ENCODE results near the gene CD200R1L. TPM values are rescaled to one million over a fixed set of nuclear protein-coding genes. Genes with fewer than 3 reads are reported as not detected.

CD200R1L gene
- total RNA-seq, 1 experiment from 2014 or later, result not detected

DNA sequence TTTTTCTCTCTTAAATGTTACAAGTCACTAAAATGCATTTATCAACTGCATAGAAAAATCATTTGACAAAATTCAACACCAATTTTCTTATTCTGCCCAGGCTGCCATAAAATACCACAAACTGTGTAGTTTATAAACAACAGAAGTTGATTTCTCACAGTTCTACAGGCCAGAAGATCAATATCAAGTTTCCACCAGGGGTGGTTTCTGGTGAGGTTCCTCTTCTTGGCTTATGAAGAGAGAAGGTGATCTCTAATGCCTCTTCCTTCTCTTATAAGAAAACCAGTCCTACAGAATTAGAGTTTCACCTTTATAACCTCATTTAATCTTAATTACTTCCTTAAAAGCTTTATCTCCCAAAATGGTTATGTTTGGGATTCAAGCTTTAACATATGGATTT is 10.9 kb upstream of the CD200R1L start:
- in situ Hi-C loops (cut with HindIII; ENCODE audit: low pct_unique_long_range_greater_than_20kb, low sequenced_read_pairs), result no loop called here
- CTCF ChIA-PET, result no interaction called here
- POLR2A ChIA-PET, result no interaction called here

DNA sequence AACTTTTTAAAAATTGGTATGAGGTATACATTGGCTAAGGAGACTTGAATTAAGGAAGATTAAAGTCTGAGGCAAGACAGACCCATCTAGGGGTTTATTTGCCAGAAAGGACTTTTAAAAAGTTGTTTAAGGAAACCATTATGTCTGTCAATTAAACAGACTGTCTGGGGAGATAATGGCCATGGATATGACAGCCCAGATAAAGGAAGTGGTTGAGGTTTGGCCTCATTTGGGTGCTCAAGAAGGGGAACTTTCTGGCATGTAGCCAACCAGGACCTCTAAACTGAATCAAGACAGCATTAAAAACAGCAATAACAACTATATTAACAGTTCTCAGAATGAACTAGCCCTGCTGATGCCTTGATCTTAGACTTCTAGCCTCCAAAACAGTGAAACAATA is 9.9 kb upstream of the CD200R1L start:
- intact Hi-C loops (cut with micrococcal nuclease; ENCODE audit: unreplicated experiment) (no loop called here), in situ Hi-C loops (cut with HindIII; ENCODE audit: low pct_unique_long_range_greater_than_20kb, low sequenced_read_pairs) (no loop called here)
- TF ChIP-seq SIN3A (IDR thresholded peaks at IDR 0.05; ENCODE audit: borderline replicate concordance, insufficient read depth, low read depth, low read length) (no peak), POLR2AphosphoS5 (IDR thresholded peaks at IDR 0.05; ENCODE audit: low read depth, low read length) (no peak)
- TF ChIP-seq, protein P1, sequence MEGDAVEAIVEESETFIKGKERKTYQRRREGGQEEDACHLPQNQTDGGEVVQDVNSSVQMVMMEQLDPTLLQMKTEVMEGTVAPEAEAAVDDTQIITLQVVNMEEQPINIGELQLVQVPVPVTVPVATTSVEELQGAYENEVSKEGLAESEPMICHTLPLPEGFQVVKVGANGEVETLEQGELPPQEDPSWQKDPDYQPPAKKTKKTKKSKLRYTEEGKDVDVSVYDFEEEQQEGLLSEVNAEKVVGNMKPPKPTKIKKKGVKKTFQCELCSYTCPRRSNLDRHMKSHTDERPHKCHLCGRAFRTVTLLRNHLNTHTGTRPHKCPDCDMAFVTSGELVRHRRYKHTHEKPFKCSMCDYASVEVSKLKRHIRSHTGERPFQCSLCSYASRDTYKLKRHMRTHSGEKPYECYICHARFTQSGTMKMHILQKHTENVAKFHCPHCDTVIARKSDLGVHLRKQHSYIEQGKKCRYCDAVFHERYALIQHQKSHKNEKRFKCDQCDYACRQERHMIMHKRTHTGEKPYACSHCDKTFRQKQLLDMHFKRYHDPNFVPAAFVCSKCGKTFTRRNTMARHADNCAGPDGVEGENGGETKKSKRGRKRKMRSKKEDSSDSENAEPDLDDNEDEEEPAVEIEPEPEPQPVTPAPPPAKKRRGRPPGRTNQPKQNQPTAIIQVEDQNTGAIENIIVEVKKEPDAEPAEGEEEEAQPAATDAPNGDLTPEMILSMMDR (IDR thresholded peaks at IDR 0.05), result no peak
- H3K4me3 ChIP-seq (ENCODE audit: low read depth in 2 of 2, low read length in 2 of 2), result no peak overlapping the region
- no peaks in the 10 kb centered on the region for H3K36me3 ChIP-seq (ENCODE audit: control insufficient read depth, insufficient read depth, low read length)
- no peaks in the 10 kb centered on the region for H3K9me3 ChIP-seq (ENCODE audit: control insufficient read depth, insufficient read depth, low read depth, low read length)
- no peak overlapping the region for H3K27ac ChIP-seq (ENCODE audit: low read length)
- no peaks in the 10 kb centered on the region for H3K27me3 ChIP-seq (ENCODE audit: control insufficient read depth, insufficient read depth, low read length)
- no peaks in the 10 kb centered on the region for H3K4me1 ChIP-seq (ENCODE audit: control insufficient read depth, insufficient read depth, low read length)
- DNase-seq (ENCODE audit: low read depth, low spot score) (no peak), ATAC-seq (no peak)
- BruUV-seq (replicated peaks), result no TSS peak
- ChIA-PET POLR2A (no interaction called here), CTCF (no interaction called here)

More for the DNA sequence above, 10.9 kb upstream of the CD200R1L start:
- TF ChIP-seq, protein P1 (IDR thresholded peaks at IDR 0.05), result no peak
- TF ChIP-seq SIN3A (IDR thresholded peaks at IDR 0.05; ENCODE audit: borderline replicate concordance, insufficient read depth, low read depth, low read length) (no peak), TCF7L2 (IDR thresholded peaks at IDR 0.05; ENCODE audit: low read depth, low read length) (no peak)
- TF ChIP-seq, protein P2, sequence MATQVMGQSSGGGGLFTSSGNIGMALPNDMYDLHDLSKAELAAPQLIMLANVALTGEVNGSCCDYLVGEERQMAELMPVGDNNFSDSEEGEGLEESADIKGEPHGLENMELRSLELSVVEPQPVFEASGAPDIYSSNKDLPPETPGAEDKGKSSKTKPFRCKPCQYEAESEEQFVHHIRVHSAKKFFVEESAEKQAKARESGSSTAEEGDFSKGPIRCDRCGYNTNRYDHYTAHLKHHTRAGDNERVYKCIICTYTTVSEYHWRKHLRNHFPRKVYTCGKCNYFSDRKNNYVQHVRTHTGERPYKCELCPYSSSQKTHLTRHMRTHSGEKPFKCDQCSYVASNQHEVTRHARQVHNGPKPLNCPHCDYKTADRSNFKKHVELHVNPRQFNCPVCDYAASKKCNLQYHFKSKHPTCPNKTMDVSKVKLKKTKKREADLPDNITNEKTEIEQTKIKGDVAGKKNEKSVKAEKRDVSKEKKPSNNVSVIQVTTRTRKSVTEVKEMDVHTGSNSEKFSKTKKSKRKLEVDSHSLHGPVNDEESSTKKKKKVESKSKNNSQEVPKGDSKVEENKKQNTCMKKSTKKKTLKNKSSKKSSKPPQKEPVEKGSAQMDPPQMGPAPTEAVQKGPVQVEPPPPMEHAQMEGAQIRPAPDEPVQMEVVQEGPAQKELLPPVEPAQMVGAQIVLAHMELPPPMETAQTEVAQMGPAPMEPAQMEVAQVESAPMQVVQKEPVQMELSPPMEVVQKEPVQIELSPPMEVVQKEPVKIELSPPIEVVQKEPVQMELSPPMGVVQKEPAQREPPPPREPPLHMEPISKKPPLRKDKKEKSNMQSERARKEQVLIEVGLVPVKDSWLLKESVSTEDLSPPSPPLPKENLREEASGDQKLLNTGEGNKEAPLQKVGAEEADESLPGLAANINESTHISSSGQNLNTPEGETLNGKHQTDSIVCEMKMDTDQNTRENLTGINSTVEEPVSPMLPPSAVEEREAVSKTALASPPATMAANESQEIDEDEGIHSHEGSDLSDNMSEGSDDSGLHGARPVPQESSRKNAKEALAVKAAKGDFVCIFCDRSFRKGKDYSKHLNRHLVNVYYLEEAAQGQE (IDR thresholded peaks at IDR 0.05; ENCODE audit: insufficient read depth in 1 of 2, low read depth in 2 of 2, low read length in 1 of 2), result no peak
- H3K27me3 ChIP-seq (ENCODE audit: control insufficient read depth, insufficient read depth, low read length), result no peaks in the 10 kb centered on the region
- ATAC-seq, result no peak
- no peak for DNase-seq (ENCODE audit: low read depth, low spot score)
- no peaks in the 10 kb centered on the region for H3K36me3 ChIP-seq (ENCODE audit: control insufficient read depth, insufficient read depth, low read length)
- no TSS peak for BruUV-seq (replicated peaks)
- intact Hi-C loops (cut with micrococcal nuclease; ENCODE audit: unreplicated experiment), result no loop called here
- no peak overlapping the region for H3K4me3 ChIP-seq (ENCODE audit: low read depth in 2 of 2, low read length in 2 of 2)
- no peak overlapping the region for H3K27ac ChIP-seq (ENCODE audit: low read length)
- H3K9me3 ChIP-seq (ENCODE audit: control insufficient read depth, insufficient read depth, low read depth, low read length), result no peaks in the 10 kb centered on the region
- no peaks in the 10 kb centered on the region for H3K4me1 ChIP-seq (ENCODE audit: control insufficient read depth, insufficient read depth, low read length)

DNA sequence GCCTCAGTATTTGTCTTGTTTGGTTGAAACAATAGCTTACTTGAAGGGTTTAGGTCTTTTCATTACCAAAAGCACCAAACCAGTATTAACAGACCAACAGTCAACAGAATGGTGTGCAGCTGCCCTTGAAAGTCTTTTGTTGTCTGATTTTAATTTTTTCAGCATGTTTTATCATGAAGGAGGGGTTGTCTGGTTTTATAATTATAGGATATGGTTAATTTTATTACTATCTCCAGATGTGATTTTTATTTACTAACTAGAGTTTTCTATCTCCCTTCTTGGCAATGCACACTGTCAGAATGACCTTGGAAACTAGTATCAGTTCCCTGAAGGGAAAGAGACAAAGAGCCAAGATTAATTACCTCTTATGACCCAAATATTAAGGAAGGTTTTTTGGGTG is 9.2 kb upstream of the CD200R1L start:
- H3K27ac ChIP-seq (ENCODE audit: low read length), result no peak overlapping the region
- in situ Hi-C loops (cut with HindIII; ENCODE audit: low pct_unique_long_range_greater_than_20kb, low sequenced_read_pairs), result no loop called here
- DNase-seq (ENCODE audit: low read depth, low spot score) (no peak), ATAC-seq (no peak)
- intact Hi-C loops (cut with micrococcal nuclease; ENCODE audit: unreplicated experiment), result no loop called here
- TF ChIP-seq POLR2AphosphoS5 (IDR thresholded peaks at IDR 0.05; ENCODE audit: low read depth, low read length) (no peak), SIN3A (IDR thresholded peaks at IDR 0.05; ENCODE audit: borderline replicate concordance, insufficient read depth, low read depth, low read length) (no peak)
- TF ChIP-seq, protein P1 (IDR thresholded peaks at IDR 0.05), result no peak
- TF ChIP-seq, protein P2 (IDR thresholded peaks at IDR 0.05; ENCODE audit: insufficient read depth in 1 of 2, low read depth in 2 of 2, low read length in 1 of 2), result no peak
- no peaks in the 10 kb centered on the region for H3K4me1 ChIP-seq (ENCODE audit: control insufficient read depth, insufficient read depth, low read length)
- no peak overlapping the region for H3K4me3 ChIP-seq (ENCODE audit: low read depth in 2 of 2, low read length in 2 of 2)
- POLR2A ChIA-PET, result no interaction called here
- CTCF ChIA-PET, result no interaction called here
- no peaks in the 10 kb centered on the region for H3K27me3 ChIP-seq (ENCODE audit: control insufficient read depth, insufficient read depth, low read length)
- no peaks in the 10 kb centered on the region for H3K9me3 ChIP-seq (ENCODE audit: control insufficient read depth, insufficient read depth, low read depth, low read length)
- no TSS peak for BruUV-seq (replicated peaks)
- H3K36me3 ChIP-seq (ENCODE audit: control insufficient read depth, insufficient read depth, low read length), result no peaks in the 10 kb centered on the region

Data from Panc1 (cell line).